Endothelial cell of hepatic sinusoid (primary cell): ENCODE data around the gene MBOAT1.

Experiments
- in situ Hi-C: cut with HindIII; loops from 2 replicates; pipeline ENCODE4 v1.10.0; 2017; ENCODE audit warnings: low sequenced_read_pairs

MBOAT1 gene

GRCh38 chr6:20058121-20058905 lies 154.0 kb downstream of the MBOAT1 start:
- in situ Hi-C loops = no loop called here

GRCh38 chr6:20056350-20056992 lies 155.8 kb downstream of the MBOAT1 start:
- in situ Hi-C loops = no loop called here

- in situ Hi-C loops = no loop called here
These were observed 156.4 kb downstream of the MBOAT1 start for GRCh38 chr6:20055916-20056315.
